KOPT-K1 (cell line): ENCODE results near the gene AKAP8L.
A peak's percentile ranks its signal among the peaks of the same experiment; 100 is the strongest.
"Not testable (repeated sequence)": the region's sequence is repeated elsewhere in the genome, so short reads cannot be mapped to it uniquely, and the experiment has no call there.

Source experiments
- H3K27ac ChIP-seq: fragments of 200-600 bp; sonication (generic); 2 replicates; pipeline ENCODE4 v1.5.1; 2016; ENCODE audit warnings: antibody characterized with exemption, mild to moderate bottlenecking, low read depth, low read length; ENCODE audit not compliant: poor library complexity, severe bottlenecking
- H3K36me3 ChIP-seq: fragments of 200-600 bp; sonication (generic); 2 replicates; pipeline ENCODE4 v1.5.1; 2017; ENCODE audit warnings: antibody characterized with exemption, mild to moderate bottlenecking, low read length, moderate library complexity; ENCODE audit not compliant: insufficient read depth
- H3K9me3 ChIP-seq: fragments of 200-600 bp; sonication (generic); 2 replicates; pipeline ENCODE4 v1.5.1; 2017; ENCODE audit warnings: antibody characterized with exemption, low read length, mild to moderate bottlenecking; ENCODE audit not compliant: insufficient read depth, poor library complexity, severe bottlenecking

The AKAP8L gene

GRCh38 chr19:15352535-15352934 is 66.3 kb downstream of the AKAP8L start:
- not testable (repeated sequence) for H3K9me3 ChIP-seq, H3K27ac ChIP-seq
- peaks cover 54% of the 10 kb centered on the region for H3K36me3 ChIP-seq

DNA sequence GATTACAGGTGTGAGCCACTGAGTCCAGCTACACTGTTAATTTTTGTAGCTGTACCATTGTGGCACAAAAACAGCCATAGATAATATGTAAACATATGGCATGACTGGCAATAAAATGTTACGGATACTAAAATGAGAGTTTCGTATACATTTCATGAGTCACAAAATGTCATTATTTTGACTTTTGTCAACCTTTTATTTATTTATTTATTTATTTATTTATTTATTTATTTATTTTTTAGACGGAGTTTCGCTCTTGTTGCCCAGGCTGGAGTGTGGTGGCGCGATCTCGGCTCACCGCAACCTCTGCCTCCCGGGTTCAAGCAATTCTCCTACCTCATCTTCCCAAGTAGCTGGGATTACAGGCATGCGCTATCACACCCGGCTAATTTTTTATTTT is 77.5 kb downstream of the AKAP8L start:
- H3K36me3 ChIP-seq: peaks cover 14% of the 10 kb centered on the region; the same call in 1 of the 2 replicates
- H3K27ac ChIP-seq, H3K9me3 ChIP-seq: not testable (repeated sequence)

DNA sequence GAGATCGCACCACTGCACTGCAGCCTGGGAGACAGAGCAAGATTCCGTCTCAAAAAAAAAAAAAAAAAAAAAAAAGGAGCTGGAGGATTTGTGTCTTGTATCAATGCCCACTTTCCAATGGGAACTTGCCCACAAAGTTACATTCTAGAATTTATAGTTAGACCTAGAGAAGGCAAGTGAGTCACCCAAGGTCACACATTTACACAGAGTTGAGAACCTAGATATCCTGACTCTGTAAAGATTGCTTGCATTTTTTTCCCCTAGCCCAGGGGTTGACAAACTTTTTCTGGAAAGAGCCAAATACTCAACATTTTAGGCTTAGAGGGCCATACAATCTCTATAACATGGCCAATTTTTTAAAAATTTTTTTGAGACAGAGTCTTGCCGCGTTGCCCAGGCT is 78.7 kb downstream of the AKAP8L start:
- Histone ChIP-seq H3K27ac (no peak overlapping the region), H3K36me3 (peaks cover 7% of the 10 kb centered on the region; the same call in 1 of the 2 replicates)

DNA sequence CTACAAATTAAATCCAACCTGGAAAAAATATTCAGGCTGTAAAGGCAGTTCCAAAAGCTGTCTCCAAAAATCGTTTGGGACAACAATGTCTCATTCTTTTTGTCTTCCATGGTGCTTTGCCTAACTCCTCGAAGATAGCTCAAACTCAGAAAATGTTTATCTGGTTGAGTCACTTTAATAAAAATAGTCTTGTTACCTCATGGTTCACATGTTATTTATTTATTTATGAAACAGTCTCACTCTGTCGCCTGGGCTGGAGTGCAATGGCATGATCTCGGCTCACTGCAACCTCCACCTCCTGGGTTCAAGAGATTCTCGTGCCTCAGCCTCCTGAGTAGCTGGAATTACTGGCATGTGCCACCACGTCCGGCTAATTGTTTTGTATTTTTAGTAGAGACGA is 81.6 kb downstream of the AKAP8L start:
- no peaks in the 10 kb centered on the region for H3K9me3 ChIP-seq
- no peaks in the 10 kb centered on the region for H3K36me3 ChIP-seq
- no peak overlapping the region for H3K27ac ChIP-seq

More for the DNA sequence above, 78.7 kb downstream of the AKAP8L start:
- H3K9me3 ChIP-seq: no peaks in the 10 kb centered on the region

- H3K27ac ChIP-seq, H3K36me3 ChIP-seq: not testable (repeated sequence)
These were observed 82.8 kb downstream of the AKAP8L start for GRCh38 chr19:15335992-15336391.

GRCh38 chr19:15332311-15332996 is 86.3 kb downstream of the AKAP8L start, which contains the start of gene BRD4:
Gene BRD4, minus strand, starts transcription at chr19:15332539. Its CDS starts 59,440 bp downstream, at chr19:15273099.
- no peaks in the 10 kb centered on the region for H3K36me3 ChIP-seq
- H3K9me3 ChIP-seq: no peaks in the 10 kb centered on the region
- peak within 1 kb of the TSS; percentile 81 for H3K27ac ChIP-seq

More at GRCh38 chr19:15335992-15336391, 82.8 kb downstream of the AKAP8L start:
- H3K9me3 ChIP-seq: not testable (repeated sequence)

GRCh38 chr19:15331419-15332310 is 87.1 kb downstream of the AKAP8L start:
- H3K36me3 ChIP-seq: no peaks in the 10 kb centered on the region
- H3K9me3 ChIP-seq: no peaks in the 10 kb centered on the region
- peak overlapping the region; percentile 81 for H3K27ac ChIP-seq

- Histone ChIP-seq H3K27ac (peak overlapping the region; percentile 81), H3K36me3 (no peaks in the 10 kb centered on the region), H3K9me3 (no peaks in the 10 kb centered on the region)
These were observed 87.9 kb downstream of the AKAP8L start for GRCh38 chr19:15330801-15331418.
